Fibroblast of lung (primary cell): ENCODE data around the gene SOSTDC1. TPM values are rescaled to one million over a fixed set of nuclear protein-coding genes. Genes with fewer than 3 reads are reported as not detected.
"Not testable (repeated sequence)": the region's sequence is repeated elsewhere in the genome, so short reads cannot be mapped to it uniquely, and the experiment has no call there.

Experiments
- DNase-seq, 2 donors: peaks; one replicate each; pipeline versions ENCODE4 v3.0.0 to v3.0.0-alpha.2; 2010; ENCODE audit warnings: low read depth in 2 of 2
- H2AFZ ChIP-seq: 2 replicates; pipeline ENCODE4 v1.5.1; 2012; ENCODE audit warnings: low read length, control low read depth, inconsistent platforms
- H3K27ac ChIP-seq: 2 replicates; pipeline ENCODE4 v1.5.1; 2011; ENCODE audit warnings: low read length, control low read depth; ENCODE audit not compliant: insufficient read depth
- H3K27me3 ChIP-seq: 2 replicates; pipeline ENCODE4 v1.5.1; 2011; ENCODE audit warnings: mild to moderate bottlenecking, low read length; ENCODE audit not compliant: control insufficient read depth, insufficient read depth
- H3K36me3 ChIP-seq: 2 replicates; pipeline ENCODE4 v1.5.1; 2011; ENCODE audit warnings: low read length; ENCODE audit not compliant: control insufficient read depth, insufficient read depth
- H3K4me1 ChIP-seq: 2 replicates; pipeline ENCODE4 v1.5.1; 2011; ENCODE audit warnings: low read length; ENCODE audit not compliant: control insufficient read depth, insufficient read depth; ENCODE audit errors: extremely low read depth
- H3K4me2 ChIP-seq: 2 replicates; pipeline ENCODE4 v1.5.1; 2011; ENCODE audit warnings: low read length, control low read depth; ENCODE audit not compliant: insufficient read depth; ENCODE audit errors: extremely low read depth
- H3K4me3 ChIP-seq, 4 experiments: fragments of 200-600 bp in 1 of 4; sonication (generic) in 1 of 4; replicated peaks in 1 of 4; 2 replicates each; pipeline ENCODE4 v1.5.1; 2011 to 2016; ENCODE audit warnings: low read length in 4 of 4, low read depth in 3 of 4, mild to moderate bottlenecking in 3 of 4, control low read depth in 2 of 4, inconsistent platforms in 1 of 4, mixed read lengths in 1 of 4; ENCODE audit not compliant: insufficient read depth in 1 of 4; ENCODE audit errors: control extremely low read depth in 1 of 4
- H3K79me2 ChIP-seq: 2 replicates; pipeline ENCODE4 v1.5.1; 2012; ENCODE audit warnings: mild to moderate bottlenecking, low read length, inconsistent platforms; ENCODE audit not compliant: control insufficient read depth, insufficient read depth
- H3K9ac ChIP-seq: 2 replicates; pipeline ENCODE4 v1.5.1; 2011; ENCODE audit warnings: mild to moderate bottlenecking, low read length, control low read depth; ENCODE audit not compliant: insufficient read depth
- H3K9me3 ChIP-seq: 2 replicates; pipeline ENCODE4 v1.5.1; 2012; ENCODE audit warnings: low read depth, low read length; ENCODE audit not compliant: control insufficient read depth, insufficient read depth
- H4K20me1 ChIP-seq: 2 replicates; pipeline ENCODE4 v1.5.1; 2011; ENCODE audit warnings: low read length; ENCODE audit not compliant: control insufficient read depth, insufficient read depth; ENCODE audit errors: extremely low read depth
- EZH2 ChIP-seq: IDR thresholded peaks from 2 replicates; pipeline ENCODE4 v1.5.1; 2012; ENCODE audit warnings: low read length, control low read depth, mild to moderate bottlenecking; ENCODE audit errors: missing control alignments
- polyA plus RNA-seq, 2 donors: library from polyadenylated mRNA; depleted of rRNA in 1 of 2; stranded (reverse) in 1 of 2; unstranded in 1 of 2; fragments of >200 nt; gene quantifications; 2 replicates each; pipeline ENCODE4 v1.2.1, GENCODE V29; 2011 to 2012; ENCODE audit warnings: missing spikeins in 1 of 2
- total RNA-seq: library from RNA; depleted of rRNA; stranded (reverse); fragments of >200 nt; gene quantifications from 2 replicates; pipeline ENCODE4 v1.2.1, GENCODE V29; 2014
- TF ChIP-seq, protein P1 (sequence below), 2 donors: IDR thresholded peaks in 1 of 2; conservative IDR thresholded peaks in 1 of 2; 1 replicate in 1 of 2; 2 replicates in 1 of 2; pipeline ENCODE4 v1.5.1; 2011 to 2012; ENCODE audit warnings: low read length in 2 of 2, control low read depth in 1 of 2, inconsistent platforms in 1 of 2, low read depth in 1 of 2, mild to moderate bottlenecking in 1 of 2

Gene SOSTDC1
- total and polyA plus RNA-seq, 2 donors (not counting 1 experiment from before 2014, with no cell fraction given) = under 0.01 to 0.05 TPM

DNA sequence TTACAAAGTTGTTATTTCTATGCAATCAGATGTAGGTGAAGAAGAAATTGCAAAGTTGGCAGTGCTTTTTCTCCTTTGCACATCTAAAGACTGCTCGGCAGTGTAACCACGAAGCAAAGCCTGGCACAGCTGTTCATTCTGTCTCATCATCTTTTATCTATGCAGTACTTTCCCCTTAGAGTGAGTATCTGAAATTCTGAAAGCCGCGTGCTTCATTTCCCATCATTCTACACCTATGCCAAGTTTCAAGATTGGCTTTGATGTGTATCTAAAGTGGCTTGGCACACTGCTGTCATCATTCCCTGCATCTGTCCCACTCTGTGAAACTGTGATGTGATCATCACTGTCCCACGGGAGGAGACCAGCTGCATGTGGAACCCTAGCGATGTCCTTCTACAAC is 15.2 kb downstream of the SOSTDC1 start:
- no peaks in the 10 kb centered on the region for H3K27me3 ChIP-seq
- H3K27ac ChIP-seq = no peak overlapping the region
- no peaks in the 10 kb centered on the region for H3K4me1 ChIP-seq
- DNase-seq = no peak
- TF ChIP-seq EZH2 = no peak
- no peaks in the 10 kb centered on the region for H3K9me3 ChIP-seq
- H4K20me1 ChIP-seq = no peaks in the 10 kb centered on the region
- H3K36me3 ChIP-seq = no peaks in the 10 kb centered on the region
- no peak overlapping the region for H2AFZ ChIP-seq
- no peak overlapping the region for H3K9ac ChIP-seq
- H3K4me2 ChIP-seq = no peak overlapping the region
- no peaks in the 10 kb centered on the region for H3K79me2 ChIP-seq
- no peak overlapping the region for H3K4me3 ChIP-seq

DNA sequence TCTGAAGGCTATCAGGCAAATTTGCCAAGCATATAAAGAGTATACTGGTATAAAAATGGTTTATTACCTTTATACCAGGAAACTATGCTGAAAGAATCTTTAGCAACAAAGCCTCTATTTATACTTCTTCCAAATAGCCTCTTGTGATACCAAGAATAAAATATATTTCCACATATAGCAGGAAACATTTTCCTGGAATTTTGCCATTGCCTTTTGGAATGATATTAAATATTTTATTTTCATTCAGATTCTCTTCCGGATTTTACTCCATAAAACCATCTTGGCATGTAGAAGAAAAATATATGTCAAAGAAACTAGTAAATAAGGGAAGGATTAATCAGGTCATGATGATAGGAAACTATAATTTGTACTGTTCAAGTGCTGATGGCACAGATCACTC is 17.7 kb downstream of the SOSTDC1 start:
- Histone ChIP-seq H3K4me1 (no peaks in the 10 kb centered on the region), H3K9me3 (no peaks in the 10 kb centered on the region), H3K79me2 (no peaks in the 10 kb centered on the region), H2AFZ (no peak overlapping the region), H3K27ac (no peak overlapping the region), H3K36me3 (no peaks in the 10 kb centered on the region), H3K4me3 (no peak overlapping the region), H3K9ac (no peak overlapping the region), H3K4me2 (no peak overlapping the region), H3K27me3 (no peaks in the 10 kb centered on the region), H4K20me1 (no peaks in the 10 kb centered on the region)
- TF ChIP-seq, protein P1, sequence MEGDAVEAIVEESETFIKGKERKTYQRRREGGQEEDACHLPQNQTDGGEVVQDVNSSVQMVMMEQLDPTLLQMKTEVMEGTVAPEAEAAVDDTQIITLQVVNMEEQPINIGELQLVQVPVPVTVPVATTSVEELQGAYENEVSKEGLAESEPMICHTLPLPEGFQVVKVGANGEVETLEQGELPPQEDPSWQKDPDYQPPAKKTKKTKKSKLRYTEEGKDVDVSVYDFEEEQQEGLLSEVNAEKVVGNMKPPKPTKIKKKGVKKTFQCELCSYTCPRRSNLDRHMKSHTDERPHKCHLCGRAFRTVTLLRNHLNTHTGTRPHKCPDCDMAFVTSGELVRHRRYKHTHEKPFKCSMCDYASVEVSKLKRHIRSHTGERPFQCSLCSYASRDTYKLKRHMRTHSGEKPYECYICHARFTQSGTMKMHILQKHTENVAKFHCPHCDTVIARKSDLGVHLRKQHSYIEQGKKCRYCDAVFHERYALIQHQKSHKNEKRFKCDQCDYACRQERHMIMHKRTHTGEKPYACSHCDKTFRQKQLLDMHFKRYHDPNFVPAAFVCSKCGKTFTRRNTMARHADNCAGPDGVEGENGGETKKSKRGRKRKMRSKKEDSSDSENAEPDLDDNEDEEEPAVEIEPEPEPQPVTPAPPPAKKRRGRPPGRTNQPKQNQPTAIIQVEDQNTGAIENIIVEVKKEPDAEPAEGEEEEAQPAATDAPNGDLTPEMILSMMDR (conservative IDR thresholded peaks at IDR 0.05 in 1 of 2, IDR thresholded peaks at IDR 0.05 in 1 of 2; ENCODE audit: low read depth in 1 of 2, low read length in 2 of 2) = no peak
- TF ChIP-seq EZH2 = no peak
- no peak for DNase-seq

DNA sequence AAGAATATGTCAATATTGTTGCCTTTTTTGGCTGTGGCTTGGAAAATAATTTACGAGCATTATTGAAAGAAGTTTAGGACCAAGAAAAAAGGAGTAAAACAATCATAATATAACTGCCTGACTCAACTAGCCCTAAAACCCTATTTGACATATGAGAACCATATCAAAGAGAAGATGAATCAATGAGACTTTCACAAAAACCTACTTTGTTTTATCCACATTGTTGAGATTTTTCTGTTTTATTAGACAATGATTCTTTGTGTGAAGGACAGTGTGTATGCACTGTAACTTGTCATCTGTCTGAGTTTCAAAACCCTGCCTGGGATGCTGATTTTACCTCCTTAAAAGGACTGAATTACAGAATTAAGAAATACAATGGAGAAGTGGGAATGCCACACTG is 19.0 kb downstream of the SOSTDC1 start:
- no peak for DNase-seq
- Histone ChIP-seq H3K4me1 (no peaks in the 10 kb centered on the region), H4K20me1 (no peaks in the 10 kb centered on the region), H3K9me3 (no peaks in the 10 kb centered on the region), H3K4me3 (no peak overlapping the region), H3K27ac (no peak overlapping the region), H3K4me2 (no peak overlapping the region), H3K36me3 (no peaks in the 10 kb centered on the region), H3K27me3 (no peaks in the 10 kb centered on the region), H2AFZ (no peak overlapping the region), H3K79me2 (no peaks in the 10 kb centered on the region), H3K9ac (no peak overlapping the region)
- TF ChIP-seq, protein P1 (conservative IDR thresholded peaks at IDR 0.05 in 1 of 2, IDR thresholded peaks at IDR 0.05 in 1 of 2; ENCODE audit: low read depth in 1 of 2, low read length in 2 of 2) = no peak
- TF ChIP-seq EZH2 = no peak

DNA sequence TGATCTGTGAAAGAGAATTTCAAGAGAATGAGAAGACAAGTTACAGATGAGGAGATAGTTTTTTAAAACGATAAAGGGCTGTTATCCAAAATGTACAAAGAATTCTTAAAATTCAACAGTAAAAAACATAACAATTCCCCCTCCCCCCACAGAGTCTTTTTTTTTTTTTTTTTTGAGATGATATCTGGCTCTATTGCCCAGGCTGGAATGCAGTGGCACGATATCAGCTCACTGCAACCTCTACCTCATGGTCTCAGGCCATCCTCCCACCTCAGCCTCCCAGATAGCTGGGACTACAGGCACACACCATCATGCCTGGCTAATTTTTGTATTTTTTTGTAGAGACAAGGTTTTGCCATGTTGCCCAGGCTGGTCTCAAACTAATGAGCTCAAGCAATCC is 21.7 kb downstream of the SOSTDC1 start:
- not testable (repeated sequence) for H3K9me3 ChIP-seq, H3K4me3 ChIP-seq, H3K9ac ChIP-seq, H3K79me2 ChIP-seq, H3K27me3 ChIP-seq, H3K4me1 ChIP-seq, DNase-seq, H2AFZ ChIP-seq, H3K36me3 ChIP-seq, H3K27ac ChIP-seq, H3K4me2 ChIP-seq, H4K20me1 ChIP-seq
